GM18873 (cell line): Measurements from ENCODE around the gene MON1B.
"Not testable (repeated sequence)": the region's sequence is repeated elsewhere in the genome, so short reads cannot be mapped to it uniquely, and the experiment has no call there.

Experiments used
- ATAC-seq: cut with Tn5 transposase; IDR thresholded peaks from one replicate; pipeline ENCODE4 v1.9.1; 2021; ENCODE audit warnings: mild to moderate bottlenecking, moderate library complexity, moderate number of reproducible peaks; ENCODE audit not compliant: unreplicated experiment, low FRiP score

The MON1B gene

GRCh38 chr16:77234611-77235010 lies 43.6 kb downstream of the MON1B start:
- ATAC-seq, result no peak

- ATAC-seq, result peak; percentile 99
These were observed 45.1 kb downstream of the MON1B start for GRCh38 chr16:77236063-77236511.

- no peak for ATAC-seq
These were observed 47.6 kb downstream of the MON1B start for GRCh38 chr16:77238593-77238992.

GRCh38 chr16:77242471-77242870 lies 51.5 kb downstream of the MON1B start:
- not testable (repeated sequence) for ATAC-seq

- no peak for ATAC-seq
These were observed 55.2 kb downstream of the MON1B start for GRCh38 chr16:77246150-77246549.

- ATAC-seq, result no peak
These were observed 59.4 kb downstream of the MON1B start for GRCh38 chr16:77250400-77250799.
